Dermis microvascular lymphatic vessel endothelial cell (primary cell): ENCODE measurements around the gene GRK2. TPM values are rescaled to one million over a fixed set of nuclear protein-coding genes. Genes with fewer than 3 reads are reported as not detected.

ENCODE experiments used
- DNase-seq, 2 donors: peaks; one replicate each; pipeline versions ENCODE4 v3.0.0 to v3.0.0-alpha.2; 2010; ENCODE audit warnings: low read depth in 2 of 2
- total RNA-seq: library from RNA; depleted of rRNA; stranded (reverse); fragments of >200 nt; gene quantifications from 2 replicates; pipeline ENCODE4 v1.2.1, GENCODE V29; 2014

GRK2 gene
- total RNA-seq, 1 donor from 2014 or later, result 25.9 TPM

DNA sequence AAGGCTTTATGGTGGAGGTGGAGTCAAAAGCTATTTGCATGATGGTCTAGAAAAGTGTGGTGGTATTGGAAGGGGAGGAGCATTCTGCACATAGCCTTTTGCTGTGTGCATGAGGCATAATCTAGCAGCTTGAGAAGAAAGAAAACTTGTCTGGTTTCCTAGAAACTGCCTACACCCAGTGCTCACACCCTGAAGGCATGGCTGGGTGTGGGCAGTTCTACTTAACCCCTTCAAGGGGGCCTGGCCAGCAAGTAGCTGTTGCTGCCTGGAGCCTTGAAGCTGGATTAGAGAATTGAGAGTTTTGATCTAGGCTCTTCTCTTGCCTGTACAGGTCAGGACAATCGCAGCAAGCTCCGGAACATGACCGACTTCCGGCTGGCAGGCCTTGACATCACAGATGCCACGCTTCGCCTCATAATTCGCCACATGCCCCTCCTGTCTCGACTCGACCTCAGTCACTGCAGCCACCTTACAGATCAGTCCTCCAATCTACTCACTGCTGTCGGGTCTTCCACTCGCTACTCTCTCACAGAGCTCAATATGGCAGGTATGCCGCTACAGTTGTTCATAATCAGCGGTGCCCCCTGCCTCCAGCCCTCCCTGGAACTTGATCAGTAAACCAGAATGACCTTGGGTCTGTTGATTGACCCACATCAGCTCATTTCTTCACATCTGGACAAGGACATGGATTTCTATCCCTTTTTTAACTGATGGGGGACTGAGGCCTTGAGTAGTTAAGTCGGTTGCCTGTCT lies 12.2 kb upstream of the GRK2 start:
- no peak for DNase-seq

DNA sequence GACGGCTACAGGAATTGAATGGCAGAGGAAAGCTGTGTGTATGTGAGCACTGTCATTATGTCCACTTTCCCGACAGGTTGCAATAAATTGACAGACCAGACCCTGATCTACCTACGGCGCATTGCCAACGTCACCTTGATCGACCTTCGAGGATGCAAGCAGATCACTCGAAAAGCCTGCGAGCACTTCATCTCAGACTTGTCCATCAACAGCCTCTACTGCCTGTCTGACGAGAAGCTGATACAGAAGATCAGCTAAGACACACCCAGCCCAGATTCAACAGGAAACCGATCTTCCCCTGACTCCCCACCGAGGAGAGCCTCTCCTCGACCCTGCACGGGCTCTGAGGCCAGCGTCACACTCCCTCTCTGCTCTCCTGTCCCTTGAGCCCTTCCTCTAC lies 11.5 kb upstream of the GRK2 start:
- no peak for DNase-seq

DNA sequence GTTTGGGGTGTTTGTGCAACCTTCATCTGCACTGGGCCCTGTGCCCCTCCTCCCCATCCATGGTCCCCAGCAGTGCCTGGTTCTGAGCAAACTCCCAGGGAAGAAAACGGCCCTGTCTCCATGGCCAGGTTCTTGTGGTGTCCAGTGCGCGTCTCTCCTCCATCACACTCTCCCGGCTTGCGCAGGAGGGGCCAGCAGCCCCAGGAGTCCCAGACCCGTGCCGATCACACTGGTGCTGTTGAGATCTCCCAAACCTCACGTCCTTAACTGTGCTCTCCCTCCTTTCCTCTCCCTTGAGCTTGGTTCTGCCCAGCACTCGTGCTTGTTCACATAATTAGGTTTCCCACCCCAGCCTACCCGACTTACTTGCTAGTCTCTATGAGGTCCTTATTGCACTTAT lies 10.9 kb upstream of the GRK2 start:
- DNase-seq, result no peak

DNA sequence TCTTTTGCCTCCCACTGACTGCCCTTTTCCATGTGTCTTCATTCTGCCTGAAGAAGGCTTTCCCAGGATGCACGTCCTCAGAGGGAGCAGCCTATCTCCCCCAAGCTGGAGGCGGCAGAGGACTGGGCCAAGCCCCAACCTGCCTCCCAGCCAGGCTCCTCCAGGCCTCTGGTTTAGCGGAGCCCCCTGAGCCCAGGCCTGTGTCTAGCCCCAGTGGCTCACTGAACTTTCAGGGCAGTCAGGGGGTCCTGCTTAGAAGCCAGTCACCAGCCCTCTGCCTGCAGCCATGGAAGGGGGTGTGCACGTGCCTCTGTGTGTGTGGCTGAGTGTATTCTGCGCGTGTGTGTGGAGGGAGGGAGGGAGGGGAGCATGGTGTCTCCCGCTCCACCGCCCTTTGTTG lies 10.4 kb upstream of the GRK2 start:
- no peak for DNase-seq

DNA sequence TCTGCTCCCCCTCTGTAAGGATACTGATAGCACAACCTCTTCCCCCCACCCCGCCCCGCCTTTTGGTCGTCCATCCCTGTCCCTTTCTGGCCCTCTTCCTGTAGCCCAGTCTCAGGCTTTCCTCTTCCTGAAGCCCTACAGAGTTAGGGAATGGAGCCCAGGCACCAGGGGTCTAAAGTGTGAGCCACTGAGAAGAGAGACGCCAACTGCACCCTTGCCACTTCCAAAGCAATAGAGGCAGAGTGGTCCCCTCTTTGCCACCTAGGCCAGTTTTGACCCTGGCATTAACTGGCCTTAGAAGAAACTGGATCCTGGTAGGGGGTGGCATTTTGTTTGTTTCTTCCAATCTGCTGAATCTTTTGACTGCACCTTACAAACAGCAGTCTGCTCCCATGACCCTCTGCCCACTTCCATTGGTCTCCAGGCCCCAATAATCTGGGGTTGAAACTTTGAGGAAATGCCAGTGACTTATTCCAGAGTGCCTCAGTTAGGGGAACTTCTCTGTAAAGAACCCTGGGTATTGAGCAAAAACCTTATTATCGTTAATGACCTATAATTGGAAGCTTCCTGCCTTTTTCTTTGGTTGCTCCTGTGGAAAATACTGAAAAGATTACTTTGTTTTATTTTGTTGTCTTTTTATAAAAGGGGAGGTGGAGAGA lies 9.7 kb upstream of the GRK2 start:
- no peak for DNase-seq

DNA sequence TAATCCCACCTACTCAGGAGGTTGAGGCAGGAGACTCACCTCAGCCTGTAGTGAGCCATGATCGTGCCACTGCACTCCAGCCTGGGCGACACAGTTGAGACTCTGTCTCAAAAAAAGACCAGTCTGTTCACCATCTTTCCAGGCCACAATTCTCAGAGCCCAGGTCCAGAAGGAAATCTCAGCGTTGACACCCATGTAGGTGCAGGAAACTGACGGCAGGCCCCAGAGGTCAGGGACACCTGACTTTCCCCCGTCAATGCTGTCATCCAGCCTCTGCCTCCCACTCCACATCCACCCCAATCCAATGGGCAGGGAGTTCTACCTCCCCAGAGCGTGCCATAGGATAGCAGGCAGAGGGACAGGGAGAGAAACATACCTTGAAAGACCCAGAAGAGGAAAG lies 5.9 kb upstream of the GRK2 start:
- no peak for DNase-seq

DNA sequence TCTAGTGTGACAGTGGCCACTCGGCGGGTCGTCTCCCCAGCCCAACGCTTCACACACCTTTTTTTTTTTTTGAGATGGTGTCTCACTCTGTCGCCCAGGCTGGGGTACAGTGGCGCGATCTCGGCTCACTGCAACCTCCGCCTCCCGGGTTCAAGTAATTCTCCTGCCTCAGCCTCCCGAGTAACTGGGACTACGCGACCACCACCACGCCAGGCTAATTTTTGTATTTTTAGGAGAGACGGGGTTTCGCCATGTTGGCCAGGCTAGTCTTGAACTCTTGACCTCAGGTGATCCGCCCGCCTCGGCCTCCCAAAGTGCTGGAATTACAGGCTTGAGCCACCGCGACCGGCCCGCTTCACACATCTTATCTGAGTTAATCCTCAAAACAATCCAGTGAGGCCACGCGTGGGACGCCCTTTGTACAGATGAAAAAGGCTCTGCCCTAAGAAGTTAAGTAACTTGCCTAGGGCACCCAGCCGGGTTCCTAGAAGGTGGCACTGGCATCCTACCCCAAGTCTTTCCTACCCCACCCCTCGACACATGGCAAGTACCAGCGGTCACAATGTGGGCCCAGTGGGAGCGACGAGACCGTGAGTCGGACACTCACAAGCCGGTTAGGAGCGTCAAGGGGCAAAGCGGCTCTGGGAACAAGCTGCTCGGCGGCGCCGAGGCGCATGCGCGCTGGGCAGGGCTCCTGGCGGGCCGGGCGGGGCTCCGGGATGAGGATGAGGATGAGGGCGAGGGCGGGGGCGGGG lies 5.2 kb upstream of the GRK2 start:
- peak in 1 of 2 donors; percentile 44 for DNase-seq

DNA sequence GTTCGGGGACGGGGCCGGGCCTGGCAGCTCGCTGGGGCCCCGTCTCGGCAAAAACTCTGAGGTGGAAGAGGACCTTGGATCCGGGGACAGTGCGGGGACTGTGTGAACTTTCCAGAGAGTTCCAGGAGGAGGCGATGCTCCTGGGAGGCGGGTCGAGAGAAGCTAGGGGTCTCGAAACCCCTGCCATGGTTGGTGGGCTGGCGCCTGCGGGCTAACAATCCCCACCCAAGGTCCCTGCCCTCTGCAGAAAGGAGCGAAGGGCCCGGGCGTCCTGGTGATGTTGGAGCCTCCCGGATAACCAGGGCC lies 4.7 kb upstream of the GRK2 start:
- no peak for DNase-seq

DNA sequence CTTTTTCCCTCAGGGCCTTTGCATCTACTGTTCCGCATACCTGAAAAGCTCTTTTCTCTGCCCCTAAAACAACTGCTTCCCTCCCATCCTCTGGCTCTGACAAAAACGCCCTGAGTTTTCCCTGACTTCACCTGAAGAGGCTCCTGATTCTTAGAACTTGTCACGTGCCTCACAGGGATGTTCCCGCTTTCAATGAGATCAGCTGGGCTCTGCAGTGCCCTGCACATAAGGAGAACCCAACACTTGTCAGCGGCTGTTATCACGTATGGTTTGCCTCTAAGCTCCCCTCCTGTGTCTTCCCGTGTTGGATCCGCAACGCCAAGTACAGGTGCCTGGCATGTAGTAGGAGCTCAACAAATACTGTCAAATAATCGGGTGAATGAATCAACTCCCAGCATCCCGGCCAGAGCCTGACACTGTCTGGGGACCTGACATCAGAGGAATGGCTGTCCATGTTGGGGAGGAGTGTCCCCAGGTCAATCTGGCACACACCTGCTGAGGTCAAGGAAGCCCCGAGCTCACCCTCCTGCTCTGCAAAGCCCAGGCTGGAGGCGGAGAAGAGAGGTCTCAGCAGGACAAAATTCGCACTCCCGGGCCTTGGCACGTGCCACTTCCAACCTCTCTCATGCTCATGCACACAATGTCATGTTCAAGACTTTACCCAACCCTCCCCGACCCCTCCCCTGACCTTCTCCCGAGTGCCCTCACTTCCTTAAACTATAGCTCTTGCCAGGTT lies 4.2 kb upstream of the GRK2 start:
- DNase-seq, result no peak

DNA sequence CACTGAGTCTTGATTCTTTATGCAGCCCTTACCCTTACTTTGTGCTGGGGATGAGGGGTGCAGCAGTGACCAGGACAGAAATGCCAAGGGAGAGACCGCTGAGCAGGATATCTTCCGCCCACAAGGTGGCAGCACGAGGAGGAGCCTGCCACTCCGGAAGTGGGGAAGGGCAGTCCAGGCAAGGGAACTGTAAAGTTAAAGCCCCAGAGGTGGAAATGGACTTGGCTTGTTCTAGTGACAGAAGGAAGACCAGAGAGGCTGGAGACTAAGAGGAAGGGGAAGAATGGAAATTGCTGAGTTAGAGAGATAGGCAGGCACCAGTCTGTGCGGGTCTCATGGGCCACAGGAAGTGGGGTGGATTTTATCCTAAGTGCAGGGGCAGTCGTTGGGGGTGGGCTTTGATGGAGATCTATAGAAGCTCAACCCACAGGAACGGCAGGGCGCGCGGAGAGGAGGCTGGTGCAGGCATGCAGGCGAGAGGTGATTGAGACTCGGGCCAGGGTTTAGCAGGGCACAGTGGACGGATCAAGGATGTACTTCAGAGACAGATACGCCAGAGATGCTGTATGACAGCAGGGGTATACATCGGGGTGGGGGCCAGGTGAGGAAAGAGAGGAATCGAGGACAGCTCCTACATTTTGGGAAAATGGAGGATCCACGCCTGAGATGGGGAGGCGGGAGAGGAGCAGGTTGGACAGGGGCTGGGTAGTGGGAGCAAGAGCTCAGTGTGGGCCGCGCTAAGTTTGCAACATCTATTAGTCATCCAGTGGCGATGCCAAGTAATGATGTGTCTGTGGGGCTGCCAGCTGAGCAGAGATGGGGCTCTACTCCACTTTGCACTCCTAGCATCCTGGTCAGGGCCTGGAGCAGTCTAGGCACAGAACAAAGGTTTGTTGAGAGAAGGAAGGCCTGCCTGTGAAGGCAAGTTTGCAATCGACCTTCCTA lies 3.3 kb upstream of the GRK2 start:
- DNase-seq, result peak; percentile 46 to 74

DNA sequence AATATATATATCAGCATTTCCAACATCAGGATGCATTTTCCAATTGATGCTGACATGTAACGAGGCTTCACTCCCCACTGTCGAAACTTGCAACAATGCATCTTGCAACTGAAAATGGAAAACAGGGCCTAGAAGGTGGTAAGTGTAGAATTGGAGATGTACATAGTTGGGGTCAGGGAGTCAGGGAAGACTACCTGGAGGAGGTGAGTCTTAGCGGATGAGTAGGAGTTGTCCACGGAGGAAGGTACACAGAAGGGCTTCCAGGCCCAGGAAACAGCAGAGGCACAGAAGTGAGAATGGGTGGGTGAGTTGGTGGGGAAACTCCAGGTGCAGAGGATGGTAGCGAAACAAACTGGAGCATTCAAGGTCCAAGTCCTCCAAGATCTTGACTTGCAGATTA lies 2.0 kb upstream of the GRK2 start:
- DNase-seq, result no peak

DNA sequence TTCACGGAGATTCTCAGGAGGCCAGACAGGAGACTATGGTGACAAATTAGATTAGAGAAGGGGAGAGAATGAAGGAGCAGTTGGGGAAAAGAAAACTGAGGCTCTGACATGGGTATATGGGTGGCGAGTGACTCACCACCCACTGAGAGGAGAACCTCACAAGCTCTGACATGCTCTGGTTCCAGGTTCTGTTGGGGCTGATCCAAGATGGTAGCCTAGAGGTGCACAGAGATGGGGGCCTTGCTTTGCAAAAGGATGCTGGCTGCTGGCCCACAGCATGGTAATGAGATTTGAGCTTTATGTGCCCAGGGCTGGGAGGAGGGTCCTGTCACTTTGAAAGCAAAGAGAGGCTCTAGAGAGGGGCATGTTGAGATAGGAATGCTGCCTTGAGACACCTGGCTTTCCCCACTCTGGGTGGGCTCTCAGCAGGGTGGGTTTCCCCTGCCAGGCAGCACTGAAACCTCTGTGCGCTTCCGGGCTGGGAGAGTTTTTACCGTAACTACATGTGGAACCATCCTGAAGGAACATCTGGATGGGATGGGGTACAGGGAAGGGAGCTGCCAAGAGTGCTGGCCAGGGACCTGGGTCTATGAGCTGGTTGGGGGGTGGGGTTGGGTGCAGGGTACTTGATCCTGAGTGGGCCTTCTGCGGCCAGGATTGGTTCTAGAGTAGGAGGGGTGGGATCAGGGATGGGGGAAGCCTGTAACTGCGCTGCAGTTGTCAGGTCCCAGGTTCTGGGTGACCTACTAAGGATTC lies 1.2 kb upstream of the GRK2 start:
- no peak for DNase-seq

DNA sequence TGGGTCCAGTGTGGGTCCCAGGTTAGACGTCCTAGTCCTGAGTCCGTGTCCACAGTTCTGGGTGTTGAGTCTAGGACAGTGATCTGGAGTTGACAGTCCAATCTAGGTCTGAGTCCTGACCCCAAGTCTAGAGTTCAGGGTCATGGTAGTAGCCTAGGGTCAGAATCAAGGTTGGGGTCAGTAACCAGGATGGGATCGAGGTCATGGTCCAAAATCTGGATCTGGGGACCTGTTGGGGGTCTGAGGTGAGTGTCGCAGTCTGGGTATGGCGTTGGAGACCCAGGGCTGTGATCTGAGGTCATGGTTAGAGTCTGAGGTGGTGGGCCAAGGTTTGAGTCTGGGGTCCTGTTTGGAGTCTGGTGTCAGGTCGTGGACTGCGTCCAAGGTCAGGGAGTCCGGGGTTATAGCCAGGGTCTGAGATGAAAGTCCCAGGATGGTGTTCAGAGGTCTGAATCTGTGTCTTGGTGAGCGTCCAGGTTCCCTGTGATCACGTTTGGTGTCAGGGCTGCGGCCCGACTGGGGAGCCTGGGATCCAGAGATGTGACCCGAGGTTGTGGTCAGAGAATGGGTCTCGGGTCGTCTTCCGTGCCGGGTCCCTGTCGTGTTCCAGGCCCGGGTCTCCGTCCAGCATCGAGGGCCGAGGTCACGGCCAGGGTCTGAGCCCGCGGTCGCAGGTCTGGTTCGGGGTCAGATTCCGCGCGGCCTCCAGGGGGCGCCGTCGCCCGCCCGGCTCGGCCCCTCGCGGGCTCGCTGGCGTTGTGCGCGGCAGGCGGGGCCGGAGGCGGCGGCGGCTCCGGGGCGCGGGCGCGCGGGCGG lies 432 bp upstream of the GRK2 start:
- peak in 1 of 2 donors; percentile 55 for DNase-seq

DNA sequence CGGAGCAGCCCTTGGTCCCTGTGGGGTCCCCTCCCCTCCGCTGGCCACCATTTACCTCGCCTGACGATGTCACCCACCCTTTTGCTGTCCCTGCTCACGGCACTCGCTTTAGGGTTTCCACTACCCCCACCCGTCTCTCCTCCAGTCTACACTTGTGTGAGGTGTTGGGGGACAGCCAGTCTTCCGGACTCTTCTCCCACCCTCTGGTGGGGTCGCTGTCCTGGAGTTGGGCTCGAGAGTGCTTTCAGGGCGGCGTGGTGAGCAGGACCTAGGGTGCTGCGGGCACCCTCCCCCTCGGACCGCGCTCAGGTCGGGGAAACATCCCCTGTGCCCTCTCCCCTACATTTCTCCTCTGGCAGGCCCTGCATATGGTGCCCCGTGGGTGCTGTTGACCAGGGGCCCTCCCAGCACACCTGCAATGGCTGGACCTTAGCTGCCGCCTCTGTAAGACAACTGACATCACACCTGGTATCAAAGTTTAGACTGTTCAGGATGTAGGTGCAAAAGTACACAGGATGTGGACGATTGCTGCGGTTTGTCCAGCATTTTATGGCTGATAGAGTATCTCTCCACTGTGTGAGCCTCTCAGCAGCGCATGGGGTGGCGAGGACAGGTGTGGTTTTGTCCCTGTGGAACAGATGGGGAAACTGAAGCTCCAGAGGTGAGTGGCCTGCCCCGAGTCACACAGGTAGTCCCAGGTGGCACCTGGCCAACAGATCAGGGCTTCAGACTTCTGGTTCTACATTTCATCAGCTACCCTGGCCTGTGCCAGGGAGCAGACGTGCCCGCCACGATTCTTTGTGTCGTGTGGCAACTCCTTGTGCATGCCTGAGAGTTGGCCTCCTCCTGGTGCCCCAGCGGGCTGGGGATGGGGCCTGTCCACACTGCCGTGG lies 1.2 kb downstream of the GRK2 start:
- no peak for DNase-seq

DNA sequence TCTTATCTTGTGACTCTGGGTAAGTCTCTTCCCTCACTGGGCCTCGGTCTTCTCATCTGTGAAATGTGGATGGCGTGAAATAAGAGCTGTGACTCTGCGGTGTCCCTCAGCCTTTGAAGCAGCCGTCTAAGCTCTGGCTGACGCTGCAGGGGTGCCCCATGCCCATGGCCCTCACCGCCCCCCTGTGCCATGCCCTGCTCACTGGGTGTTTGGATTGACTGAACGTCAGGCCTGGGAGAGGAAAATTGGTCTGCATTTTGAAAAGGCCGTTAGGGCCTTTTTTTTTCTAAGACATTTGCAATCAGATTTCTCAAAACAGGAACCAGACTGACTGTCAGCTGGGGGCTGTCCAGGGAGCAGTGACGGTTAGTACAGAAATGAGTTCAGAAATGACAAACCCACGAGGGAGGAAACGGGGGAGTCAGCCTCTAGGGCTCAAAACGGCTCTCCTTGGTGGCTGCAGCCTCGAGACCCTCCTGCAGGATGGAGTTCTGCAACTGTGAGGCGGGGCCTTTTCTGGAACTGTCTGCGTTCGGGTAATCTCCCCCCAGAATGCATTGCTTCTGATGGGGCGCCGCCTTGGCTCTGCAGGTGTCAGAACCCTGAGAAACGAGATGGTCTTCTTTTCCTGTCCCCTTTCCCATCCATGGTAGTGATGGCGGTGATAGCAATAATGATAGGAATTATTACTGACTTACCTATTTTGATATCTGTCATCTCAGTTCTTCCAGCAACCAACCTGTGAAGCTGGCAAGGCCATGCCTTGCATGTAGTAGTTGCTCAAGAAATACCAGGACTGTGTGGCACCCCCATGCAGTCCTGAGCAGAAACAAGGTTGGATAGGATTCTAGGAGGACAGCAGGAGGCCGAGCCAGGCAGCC lies 2.0 kb downstream of the GRK2 start:
- no peak for DNase-seq

DNA sequence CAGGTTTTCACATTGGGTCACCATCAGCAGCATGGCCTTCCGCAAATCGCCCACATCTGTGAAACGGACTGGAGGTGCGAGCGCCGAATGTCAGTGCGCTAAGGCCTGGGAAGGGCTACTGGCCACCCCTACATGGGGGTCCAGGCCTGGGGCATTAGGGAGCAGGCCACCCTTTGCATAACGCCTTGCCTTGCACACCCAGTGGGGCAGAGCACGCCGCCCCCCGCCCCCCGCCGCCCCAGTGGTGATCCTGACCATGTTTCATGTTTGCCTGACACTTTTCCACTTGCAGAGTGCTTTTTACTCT lies 2.6 kb downstream of the GRK2 start:
- no peak for DNase-seq

DNA sequence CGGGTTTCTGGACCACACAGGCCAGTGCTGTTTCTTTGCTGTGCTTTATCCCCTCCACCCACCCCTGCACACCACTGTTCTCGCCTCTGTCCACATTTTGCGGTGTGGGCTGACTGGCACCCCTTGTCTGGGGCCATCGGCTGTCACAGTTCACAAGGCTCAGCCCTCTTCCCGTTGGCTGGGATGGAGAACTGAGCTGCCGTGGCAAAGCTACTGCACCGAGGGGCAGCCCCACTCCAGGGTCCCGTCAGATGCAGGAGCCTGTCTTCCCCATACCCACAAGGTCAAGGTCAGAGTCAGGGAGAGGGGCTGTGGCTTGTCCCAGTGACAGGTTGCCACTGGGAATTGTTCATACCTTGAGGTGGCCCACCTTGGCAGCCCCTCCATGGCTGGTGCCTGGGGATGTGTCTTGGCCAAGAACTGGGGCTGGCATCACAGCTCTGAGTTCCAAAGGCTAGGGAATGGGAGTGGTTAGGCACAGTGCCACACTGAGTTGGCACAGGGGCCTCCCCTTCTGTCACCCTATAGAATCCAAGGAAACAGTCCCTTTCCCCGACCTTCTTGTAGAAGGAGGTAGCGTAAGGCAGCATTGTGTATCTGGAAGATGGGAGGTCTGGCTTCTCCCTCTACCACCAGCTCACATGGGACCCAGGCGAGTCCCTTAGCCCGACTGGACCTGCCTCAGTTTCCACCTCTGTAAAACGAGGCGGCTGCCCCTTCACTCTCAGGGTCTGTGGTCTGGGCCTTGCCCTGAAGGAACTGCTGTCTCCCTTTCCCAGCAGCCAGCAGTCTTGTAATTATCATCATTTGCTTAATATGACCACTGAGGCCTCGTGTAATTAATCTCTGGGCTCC lies 3.4 kb downstream of the GRK2 start:
- no peak for DNase-seq
